H1 (cell line): Measurements from ENCODE around the gene KCNMB4. TPM values are rescaled to one million over a fixed set of nuclear protein-coding genes. Genes with fewer than 3 reads are reported as not detected.

Source experiments
- SAP30 ChIP-seq: fragments of 300-600 bp; sonication (generic); IDR thresholded peaks from 2 replicates; pipeline ENCODE4 v1.7.1; 2012; ENCODE audit warnings: low read length, moderate library complexity, mild to moderate bottlenecking, inconsistent platforms; ENCODE audit not compliant: insufficient read depth, insufficient replicate concordance
- TAF7 ChIP-seq: optimal IDR thresholded peaks from 2 replicates; pipeline ENCODE3; 2011; ENCODE audit warnings: low read depth, mild to moderate bottlenecking, inconsistent platforms, low read length, moderate library complexity, borderline replicate concordance
- polyA plus RNA-seq, 7 experiments: library from polyadenylated mRNA; depleted of rRNA in 3 of 7; stranded (reverse) in 5 of 7; unstranded in 2 of 7; fragments of >200 nt in 5 of 7; fragments of 200-250 nt in 2 of 7; gene quantifications; 1 replicate in 5 of 7; 2 replicates in 1 of 7; 4 replicates in 1 of 7; pipeline versions ENCODE4 v1.2.1 to v1.2.3, GENCODE V29; 2011 to 2013; ENCODE audit warnings: missing spikeins in 2 of 7, mixed read lengths in 2 of 7
- total RNA-seq: library from RNA; stranded (reverse); fragmentation: NEBNext Ultra II Directional; extraction: Animal tissue kit (Norgen Biotek cat#: 25700); gene quantifications from 2 replicates; pipeline ENCODE4 v1.2.1, GENCODE V29; 2021

The KCNMB4 gene
- total and polyA plus RNA-seq, 2 of the 8 experiments (the other 6 are each of a cell fraction or from before 2014, with no cell fraction given) = 10.9 to 16.0 TPM

GRCh38 chr12:70353780-70354660, 12.1 kb upstream of the KCNMB4 start (continued):
- no peak for TF ChIP-seq SAP30
- TF ChIP-seq TAF7 = no peak
- TF ChIP-seq, all 59 proteins: peak for 0
